ENCODE results near the gene MED10.

MED10 gene

GRCh38 chr5:6348476-6349000, 29.8 kb downstream of the MED10 start:
- DNase-seq: no peak

- DNase-seq: no peak
Observed at GRCh38 chr5:6347673-6348072, 30.7 kb downstream of the MED10 start.

GRCh38 chr5:6347165-6347564, 31.2 kb downstream of the MED10 start:
- no peak for DNase-seq

GRCh38 chr5:6344593-6344989, 33.8 kb downstream of the MED10 start:
- DNase-seq: no peak

- no peak for DNase-seq
Observed at GRCh38 chr5:6343951-6344592, 34.3 kb downstream of the MED10 start.

GRCh38 chr5:6342689-6343315, 35.5 kb downstream of the MED10 start:
- no peak for DNase-seq

GRCh38 chr5:6340100-6340499, 38.2 kb downstream of the MED10 start:
- DNase-seq: no peak

GRCh38 chr5:6338871-6339270, 39.5 kb downstream of the MED10 start:
- no peak for DNase-seq

GRCh38 chr5:6338135-6338534, 40.2 kb downstream of the MED10 start:
- no peak for DNase-seq

- no peak for DNase-seq
Observed at GRCh38 chr5:6333182-6333905, 45.0 kb downstream of the MED10 start.

- DNase-seq: peak; percentile 23
Observed at GRCh38 chr5:6328173-6328572, 50.2 kb downstream of the MED10 start.

- no peak for DNase-seq
Observed at GRCh38 chr5:6326776-6327175, 51.6 kb downstream of the MED10 start.

GRCh38 chr5:6322163-6322713, 56.1 kb downstream of the MED10 start:
- DNase-seq: no peak

Measured in fibroblast of upper back skin (primary cell).